Small intestine (tissue), 7 donors: ENCODE data around the gene TENT4B. TPM values are rescaled to one million over a fixed set of nuclear protein-coding genes. Genes with fewer than 3 reads are reported as not detected.
A peak's percentile ranks its signal among the peaks of the same experiment; 100 is the strongest.

Experiments used
- DNase-seq, 2 donors: peaks; one replicate each; pipeline versions ENCODE4 v3.0.0 to v3.0.0-alpha.2; 2013
- FAIRE-seq: peaks from 2 replicates; lab custom pipeline; 2012; peaks lifted over from hg19 to GRCh38; lab: Jason Lieb, UNC
- H3K27ac ChIP-seq, 3 donors: one replicate each; pipeline ENCODE4 v1.5.1; 2013; ENCODE audit warnings: low read length in 2 of 3, mild to moderate bottlenecking in 2 of 3, control low read depth in 1 of 3, inconsistent platforms in 1 of 3, low read depth in 1 of 3, moderate library complexity in 1 of 3
- H3K27me3 ChIP-seq, 3 donors: one replicate each; pipeline ENCODE4 v1.6.1; 2013; ENCODE audit warnings: low read length in 3 of 3, inconsistent platforms in 1 of 3; ENCODE audit not compliant: control insufficient read depth in 3 of 3, insufficient read depth in 3 of 3
- H3K36me3 ChIP-seq, 3 donors: one replicate each; pipeline ENCODE4 v1.6.1; 2013; ENCODE audit warnings: low read length in 3 of 3, inconsistent platforms in 1 of 3, low read depth in 1 of 3, mild to moderate bottlenecking in 1 of 3, moderate library complexity in 1 of 3; ENCODE audit not compliant: control insufficient read depth in 3 of 3, insufficient read depth in 2 of 3
- H3K4me1 ChIP-seq, 3 donors: one replicate each; pipeline ENCODE4 v1.6.1; 2013; ENCODE audit warnings: low read length in 2 of 3, inconsistent platforms in 1 of 3, low read depth in 1 of 3, mild to moderate bottlenecking in 1 of 3, moderate library complexity in 1 of 3; ENCODE audit not compliant: control insufficient read depth in 3 of 3, insufficient read depth in 2 of 3
- H3K4me3 ChIP-seq, 3 donors: one replicate each; pipeline ENCODE4 v1.5.1; 2013; ENCODE audit warnings: low read length in 3 of 3, control low read depth in 1 of 3, inconsistent platforms in 1 of 3, low read depth in 1 of 3, mild to moderate bottlenecking in 1 of 3, moderate library complexity in 1 of 3
- H3K9me3 ChIP-seq, 2 donors: one replicate each; pipeline ENCODE4 v1.6.1; 2013; ENCODE audit warnings: low read depth in 1 of 2, low read length in 1 of 2; ENCODE audit not compliant: control insufficient read depth in 2 of 2, insufficient read depth in 1 of 2
- WGBS, 3 donors: extraction: QIAGEN DNeasy Blood & Tissue Kit; methylation state at CpG; one replicate each; pipeline ENCODE4 v1.1.7; 2013; 5-methylcytosine and 5-hydroxymethylcytosine counted together
- polyA plus RNA-seq, 4 donors: library from polyadenylated mRNA; stranded (reverse) in 3 of 4; unstranded in 1 of 4; fragments of 200-250 nt in 3 of 4; fragments of 120-200 nt in 1 of 4; gene quantifications; one replicate each; pipeline versions ENCODE4 v1.2.1 to v1.2.3, GENCODE V29; 2013
- donor health status: healthy with polysubstance abuse.
- donor health status: control.
- donor health status: control.
- donor health status: Bipolar disorder and iron deficiency.
- donor health status: healthy.

TENT4B gene
- polyA plus RNA-seq, 4 donors, result 5.1 to 19.4 (median 7.4) TPM

GRCh38 chr16:50146479-50147435 is 6.3 kb upstream of the TENT4B start:
- no peaks in the 10 kb centered on the region for H3K36me3 ChIP-seq
- H3K9me3 ChIP-seq, result no peaks in the 10 kb centered on the region
- peaks cover 0 to 9% (median 2%) of the 10 kb centered on the region in 3 donors for H3K4me1 ChIP-seq
- no peak overlapping the region for H3K27ac ChIP-seq
- peak; percentile 23 to 40 for DNase-seq
- no peak overlapping the region for H3K4me3 ChIP-seq
- FAIRE-seq, result no peak
- 72 to 75% (median 75%) methylated on average over 9 of the region's 9 CpGs for WGBS, 3 donors
- H3K27me3 ChIP-seq, result no peaks in the 10 kb centered on the region

DNA sequence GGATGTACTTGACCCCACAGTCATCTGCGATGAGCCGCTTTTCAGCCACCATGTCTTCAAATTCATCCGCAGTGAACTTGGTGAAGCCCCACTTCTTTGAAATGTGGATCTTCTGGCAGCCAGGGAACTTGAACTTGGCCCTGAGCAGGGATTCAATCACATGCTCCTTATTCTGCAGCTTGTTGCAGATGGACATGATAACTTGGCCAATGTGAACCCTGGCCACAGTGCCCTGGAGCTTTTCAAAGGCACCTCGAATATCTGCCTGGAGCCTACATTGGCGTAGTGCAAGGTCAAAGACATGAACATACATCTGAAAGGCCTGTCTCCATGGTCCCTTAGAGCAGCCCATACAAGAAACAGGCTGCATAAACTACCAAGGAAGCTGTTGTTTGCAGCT is 1.8 kb upstream of the TENT4B start:
- DNase-seq, result peak in 1 of 2 donors; percentile 14
- Histone ChIP-seq H3K36me3 (no peaks in the 10 kb centered on the region), H3K4me1 (peaks cover 2 to 15% (median 2%) of the 10 kb centered on the region in 3 donors), H3K4me3 (no peak overlapping the region), H3K27me3 (no peaks in the 10 kb centered on the region), H3K27ac (no peak overlapping the region), H3K9me3 (no peaks in the 10 kb centered on the region)
- WGBS, 3 donors, result 88 to 95% (median 92%) methylated on average over 5 of the region's 5 CpGs
- no peak for FAIRE-seq

DNA sequence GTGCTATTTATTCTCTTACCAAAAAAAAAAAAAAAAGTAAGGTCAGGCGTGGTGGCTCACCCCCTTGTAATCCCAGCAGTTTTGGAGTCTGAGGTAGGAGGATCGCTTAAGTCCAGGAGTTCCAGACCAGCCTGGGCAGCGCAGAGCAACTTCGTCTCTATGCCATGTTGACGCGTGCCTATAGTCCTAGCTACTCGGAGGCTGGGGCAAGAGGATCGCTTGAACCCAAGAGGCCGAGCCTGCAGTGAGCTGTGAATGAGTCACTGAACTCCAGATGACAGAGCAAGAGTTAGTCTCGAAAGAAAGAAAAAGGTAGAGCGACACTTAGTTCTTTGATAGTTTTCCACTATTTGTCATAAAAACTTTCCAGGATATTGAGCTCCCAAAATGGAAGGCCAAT is 1.4 kb upstream of the TENT4B start:
- Histone ChIP-seq H3K4me1 (peaks cover 2 to 11% (median 2%) of the 10 kb centered on the region in 3 donors), H3K4me3 (no peak overlapping the region), H3K27ac (no peak overlapping the region), H3K27me3 (no peaks in the 10 kb centered on the region), H3K9me3 (no peaks in the 10 kb centered on the region), H3K36me3 (no peaks in the 10 kb centered on the region)
- 80 to 90% (median 84%) methylated on average over 11 of the region's 11 CpGs for WGBS, 3 donors
- DNase-seq (peak in 1 of 2 donors; percentile 9), FAIRE-seq (no peak)

DNA sequence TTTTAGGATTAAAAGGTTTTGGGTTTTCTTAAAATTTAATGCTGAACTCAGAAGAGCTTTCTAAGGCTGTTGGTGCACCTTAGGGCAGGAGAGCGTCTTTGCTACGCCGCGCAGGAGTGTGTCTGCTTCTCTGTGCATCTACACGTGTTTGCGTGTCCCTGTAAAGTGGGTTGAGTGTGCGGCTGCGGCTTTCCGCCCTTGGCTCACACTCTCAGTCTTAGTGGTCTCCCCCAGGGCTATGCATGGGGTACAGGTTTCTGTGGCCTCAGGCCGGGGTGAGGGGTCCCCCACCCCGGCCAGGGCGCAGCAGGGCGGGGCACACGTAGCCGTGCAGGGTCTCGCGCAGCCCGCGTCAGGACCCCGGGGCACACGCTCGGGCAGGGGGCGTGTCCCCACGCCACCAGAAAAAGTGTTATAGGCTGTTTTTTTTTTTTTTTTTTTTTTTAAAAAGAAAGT is 727 bp upstream of the TENT4B start:
- WGBS, 3 donors, result 0 to 1% (median 0%) methylated on average over 24 of the region's 24 CpGs
- H3K27ac ChIP-seq, result peak overlapping the region; percentile 91 to 100 (median 97)
- DNase-seq (peak in 1 of 2 donors; percentile 58), FAIRE-seq (no peak)
- peaks cover 2 to 10% (median 4%) of the 10 kb centered on the region in 3 donors for H3K4me1 ChIP-seq
- peak overlapping the region; percentile 54 to 99 (median 87) for H3K4me3 ChIP-seq
- H3K27me3 ChIP-seq, result no peaks in the 10 kb centered on the region
- no peaks in the 10 kb centered on the region for H3K9me3 ChIP-seq
- H3K36me3 ChIP-seq, result no peaks in the 10 kb centered on the region

DNA sequence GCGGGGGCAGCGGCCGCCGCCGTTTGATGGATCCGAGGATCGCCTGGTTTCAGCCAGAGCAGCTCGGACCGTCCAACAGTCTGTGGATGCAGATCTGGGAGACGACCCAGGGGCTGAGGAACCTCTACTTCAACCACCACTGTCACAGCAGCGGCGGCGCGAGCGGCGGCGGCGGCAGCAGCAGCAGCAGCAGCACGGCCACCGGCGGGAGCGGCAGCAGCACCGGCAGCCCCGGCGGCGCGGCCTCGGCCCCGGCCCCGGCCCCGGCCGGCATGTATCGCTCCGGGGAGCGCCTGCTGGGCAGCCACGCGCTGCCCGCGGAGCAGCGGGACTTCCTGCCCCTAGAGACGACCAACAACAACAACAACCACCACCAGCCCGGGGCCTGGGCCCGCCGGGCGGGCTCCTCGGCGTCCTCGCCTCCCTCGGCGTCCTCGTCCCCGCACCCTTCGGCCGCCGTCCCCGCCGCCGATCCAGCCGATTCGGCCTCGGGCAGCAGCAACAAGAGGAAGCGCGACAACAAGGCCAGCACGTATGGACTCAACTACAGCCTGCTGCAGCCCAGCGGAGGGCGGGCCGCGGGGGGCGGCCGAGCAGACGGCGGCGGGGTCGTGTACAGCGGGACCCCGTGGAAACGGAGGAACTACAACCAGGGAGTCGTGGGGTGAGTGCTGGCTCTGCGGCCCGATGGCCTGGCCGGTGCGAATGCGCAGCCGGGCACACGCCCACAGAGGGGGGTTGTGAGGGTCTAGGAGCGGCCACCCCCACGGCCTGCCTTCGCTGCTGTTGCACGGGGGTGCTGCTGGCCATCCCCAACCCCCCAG is 702 bp downstream of the TENT4B start:
- DNase-seq (peak in 1 of 2 donors; percentile 46), FAIRE-seq (no peak)
- H3K4me1 ChIP-seq, result peaks cover 2 to 10% (median 4%) of the 10 kb centered on the region in 3 donors
- 1% methylated on average over 46 to 89 of the region's 89 CpGs for WGBS, 3 donors
- H3K27ac ChIP-seq, result peak overlapping the region; percentile 77 to 86 (median 84)
- peaks cover 0 to 3% (median 0%) of the 10 kb centered on the region in 3 donors for H3K36me3 ChIP-seq
- H3K9me3 ChIP-seq, result no peaks in the 10 kb centered on the region
- peak overlapping the region; percentile 85 to 99 (median 91) for H3K4me3 ChIP-seq
- H3K27me3 ChIP-seq, result no peaks in the 10 kb centered on the region

DNA sequence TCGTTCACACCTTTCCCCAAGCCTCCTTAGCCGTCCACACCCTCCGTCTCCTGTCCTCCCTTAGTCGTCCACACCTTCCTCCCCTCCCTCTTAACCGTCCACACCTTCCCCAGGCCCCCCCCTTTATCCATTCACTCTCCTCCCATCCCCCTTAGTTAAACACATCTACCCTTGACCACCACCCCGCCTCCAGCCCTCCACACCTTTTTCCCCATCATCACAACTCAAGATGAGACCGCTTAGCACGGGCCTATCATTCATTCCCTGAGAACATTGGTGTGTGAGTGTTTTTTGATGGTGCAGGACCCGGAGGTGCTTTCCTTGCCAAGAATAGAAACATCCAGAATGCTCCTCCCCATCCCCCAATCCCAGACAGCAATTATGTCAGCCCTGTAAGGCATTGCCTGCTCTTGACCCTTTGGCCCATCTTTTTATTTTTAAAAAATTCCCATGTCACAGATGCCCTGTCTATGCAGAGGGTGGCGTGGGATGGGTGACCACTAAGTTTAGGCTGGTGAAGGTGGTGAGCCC is 1.4 kb downstream of the TENT4B start:
- no peak for FAIRE-seq
- Histone ChIP-seq H3K27ac (peak overlapping the region; percentile 77 to 86 (median 84)), H3K9me3 (no peaks in the 10 kb centered on the region), H3K4me1 (peaks cover 2 to 10% (median 4%) of the 10 kb centered on the region in 3 donors), H3K36me3 (peaks cover 0 to 3% (median 0%) of the 10 kb centered on the region in 3 donors), H3K4me3 (peak overlapping the region; percentile 85 to 99 (median 91)), H3K27me3 (no peaks in the 10 kb centered on the region)
- 4 to 16% (median 5%) methylated on average over 10 of the region's 10 CpGs for WGBS, 3 donors
- DNase-seq, result no peak

DNA sequence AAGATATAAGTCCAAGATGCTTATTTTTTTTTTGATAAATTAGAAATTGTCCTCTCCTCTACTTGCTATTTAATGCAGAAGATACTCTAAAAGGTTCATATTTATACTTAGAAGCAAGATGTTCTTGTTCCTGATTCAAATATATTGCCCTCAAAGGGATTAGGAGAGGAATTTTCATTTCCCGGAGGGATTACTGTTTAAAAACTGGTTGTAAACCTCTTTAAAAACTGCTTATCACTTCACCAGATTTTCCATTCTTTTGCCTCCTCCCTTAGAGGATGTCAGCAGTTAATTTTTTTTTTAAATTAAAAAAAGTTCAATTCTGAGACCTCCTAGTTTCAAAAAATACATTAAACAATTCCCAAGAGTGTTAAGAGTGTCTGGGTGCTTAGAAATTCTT is 2.8 kb downstream of the TENT4B start:
- WGBS, 3 donors, result 16 to 32% (median 31%) methylated on average over 1 of the region's 1 CpG
- H3K4me3 ChIP-seq, result peak overlapping the region in 2 of 3 donors; percentile 85 to 99
- DNase-seq, result no peak
- no peak for FAIRE-seq
- no peaks in the 10 kb centered on the region for H3K27me3 ChIP-seq
- H3K36me3 ChIP-seq, result peaks cover 0 to 3% (median 3%) of the 10 kb centered on the region in 3 donors
- peaks cover 2 to 10% (median 10%) of the 10 kb centered on the region in 3 donors for H3K4me1 ChIP-seq
- H3K27ac ChIP-seq, result peak overlapping the region in 1 of 3 donors; percentile 86
- no peaks in the 10 kb centered on the region for H3K9me3 ChIP-seq
